ENCODE measurements around the gene LEKR1.

Gene LEKR1

DNA sequence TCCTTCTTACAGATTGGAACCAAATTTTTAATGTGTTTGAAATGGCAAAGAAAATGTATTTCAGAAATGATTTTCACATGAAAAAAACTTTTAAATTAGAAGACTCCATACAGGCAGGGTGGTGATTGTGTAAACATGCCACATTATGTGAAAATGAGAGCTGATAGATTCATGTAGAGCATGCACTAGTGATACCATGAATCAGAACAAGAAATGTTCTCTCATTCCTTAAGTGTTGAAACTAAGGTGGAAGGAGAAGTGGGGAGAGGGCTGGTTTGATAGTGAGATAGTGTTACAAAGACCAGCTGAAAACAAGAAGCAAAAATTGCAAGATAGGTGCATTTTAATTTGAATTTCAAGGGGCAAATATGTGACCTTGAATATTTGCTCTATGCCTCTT is 233.5 kb downstream of the LEKR1 start:
- ChIA-PET POLR2A (ENCODE audit: low non-redundant PET) (no interaction called here), CTCF (no interaction called here)
- H3K27ac ChIP-seq: no peak overlapping the region
- DNase-seq (ENCODE audit: low spot score): no peak
- TF ChIP-seq, protein P1, sequence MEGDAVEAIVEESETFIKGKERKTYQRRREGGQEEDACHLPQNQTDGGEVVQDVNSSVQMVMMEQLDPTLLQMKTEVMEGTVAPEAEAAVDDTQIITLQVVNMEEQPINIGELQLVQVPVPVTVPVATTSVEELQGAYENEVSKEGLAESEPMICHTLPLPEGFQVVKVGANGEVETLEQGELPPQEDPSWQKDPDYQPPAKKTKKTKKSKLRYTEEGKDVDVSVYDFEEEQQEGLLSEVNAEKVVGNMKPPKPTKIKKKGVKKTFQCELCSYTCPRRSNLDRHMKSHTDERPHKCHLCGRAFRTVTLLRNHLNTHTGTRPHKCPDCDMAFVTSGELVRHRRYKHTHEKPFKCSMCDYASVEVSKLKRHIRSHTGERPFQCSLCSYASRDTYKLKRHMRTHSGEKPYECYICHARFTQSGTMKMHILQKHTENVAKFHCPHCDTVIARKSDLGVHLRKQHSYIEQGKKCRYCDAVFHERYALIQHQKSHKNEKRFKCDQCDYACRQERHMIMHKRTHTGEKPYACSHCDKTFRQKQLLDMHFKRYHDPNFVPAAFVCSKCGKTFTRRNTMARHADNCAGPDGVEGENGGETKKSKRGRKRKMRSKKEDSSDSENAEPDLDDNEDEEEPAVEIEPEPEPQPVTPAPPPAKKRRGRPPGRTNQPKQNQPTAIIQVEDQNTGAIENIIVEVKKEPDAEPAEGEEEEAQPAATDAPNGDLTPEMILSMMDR (conservative IDR thresholded peaks at IDR 0.05; ENCODE audit: low read depth): no peak

DNA sequence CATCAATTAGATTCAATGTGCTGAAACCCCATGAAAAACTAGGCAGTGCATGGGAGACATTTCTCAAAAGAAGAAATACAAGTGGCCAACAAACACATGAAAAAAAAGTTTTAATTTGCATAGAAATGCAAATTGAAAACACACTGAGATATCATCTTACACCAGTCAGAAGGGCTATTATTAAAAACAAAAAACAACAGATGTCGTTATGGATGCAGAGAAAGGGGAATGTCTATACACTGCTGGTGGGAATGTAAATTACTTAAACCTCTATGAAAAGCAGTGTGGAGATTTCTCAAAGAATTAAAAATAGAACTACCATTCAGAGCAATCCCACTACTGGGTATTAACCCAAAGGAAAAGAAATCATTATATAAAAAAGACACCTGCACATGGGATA is 235.1 kb downstream of the LEKR1 start:
- no peak overlapping the region for H3K27ac ChIP-seq
- TF ChIP-seq, protein P1 (conservative IDR thresholded peaks at IDR 0.05; ENCODE audit: low read depth): no peak
- ChIA-PET CTCF (no interaction called here), POLR2A (ENCODE audit: low non-redundant PET) (no interaction called here)
- DNase-seq (ENCODE audit: low spot score): no peak

DNA sequence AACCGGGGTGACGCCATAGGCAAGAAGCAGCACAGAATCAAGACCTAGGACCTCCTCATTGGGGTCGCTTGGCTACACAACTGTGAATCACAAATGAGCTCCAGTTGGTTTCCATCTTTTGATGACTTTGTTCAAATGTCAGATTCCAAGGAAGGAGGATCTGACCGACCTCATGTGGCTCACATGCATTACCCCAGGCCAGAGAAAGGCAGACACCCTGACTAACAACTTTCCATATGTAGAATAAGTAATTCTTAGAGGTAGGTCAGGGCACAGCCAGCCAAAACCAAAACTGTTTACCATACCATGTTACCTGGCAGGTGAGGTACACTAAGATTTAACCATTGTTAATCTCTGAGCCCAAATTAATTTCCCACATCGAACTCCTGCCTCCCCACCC is 237.3 kb downstream of the LEKR1 start:
- TF ChIP-seq, protein P1 (conservative IDR thresholded peaks at IDR 0.05; ENCODE audit: low read depth): no peak
- CTCF ChIA-PET: no interaction called here
- no peak for DNase-seq (ENCODE audit: low spot score)
- POLR2A ChIA-PET (ENCODE audit: low non-redundant PET): no interaction called here
- H3K27ac ChIP-seq: no peak overlapping the region

DNA sequence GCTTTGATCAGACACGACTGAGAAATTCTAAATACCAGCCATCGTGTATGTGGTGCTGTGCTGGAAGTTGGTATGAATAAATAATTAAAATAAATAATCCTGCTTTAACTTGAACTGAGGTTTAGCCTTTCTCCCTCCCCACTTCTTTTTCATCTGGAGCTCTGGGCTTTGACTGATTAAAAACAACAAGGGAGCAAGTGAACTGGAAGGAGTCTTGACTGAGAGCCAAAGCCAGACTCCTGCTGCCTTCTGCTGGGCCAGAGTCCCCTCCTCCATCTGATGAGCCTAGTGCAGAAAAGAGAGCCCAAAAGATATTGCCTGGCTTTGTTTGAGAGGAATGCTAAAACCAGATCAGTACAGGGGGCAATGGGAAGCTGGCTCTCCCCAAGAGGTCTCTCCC is 237.8 kb downstream of the LEKR1 start:
- POLR2A ChIA-PET (ENCODE audit: low non-redundant PET): no interaction called here
- DNase-seq (ENCODE audit: low spot score): no peak
- TF ChIP-seq, protein P1 (conservative IDR thresholded peaks at IDR 0.05; ENCODE audit: low read depth): no peak
- CTCF ChIA-PET: interaction anchor here (0.5 kb wide), 1 partner anchor 30 kb away, joined by 10 read pairs; no protein-coding TSS in a partner anchor
- H3K27ac ChIP-seq: no peak overlapping the region

DNA sequence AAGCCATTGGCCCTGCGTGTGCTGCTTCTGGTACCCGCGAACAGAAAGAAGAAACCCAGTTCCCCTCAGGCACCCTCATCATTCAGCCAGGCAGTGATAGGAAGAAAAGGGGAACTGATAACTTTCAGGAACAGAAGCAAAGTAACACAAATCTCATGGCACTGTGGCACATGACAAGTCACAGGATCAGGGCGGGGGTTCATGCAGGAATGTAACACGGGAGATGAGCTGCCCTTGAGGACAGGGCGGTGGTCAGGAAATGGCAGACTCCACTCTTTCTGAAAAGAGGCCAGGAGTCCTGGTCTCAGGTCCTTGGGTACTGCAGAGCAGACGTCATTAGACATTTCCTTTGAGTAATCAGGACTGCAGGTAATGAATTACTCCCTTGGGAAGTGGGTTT is 238.2 kb downstream of the LEKR1 start:
- CTCF ChIA-PET: interaction anchor here (0.5 kb wide), 1 partner anchor 30 kb away, joined by 10 read pairs; no protein-coding TSS in a partner anchor
- POLR2A ChIA-PET (ENCODE audit: low non-redundant PET): no interaction called here
- TF ChIP-seq, protein P1 (conservative IDR thresholded peaks at IDR 0.05; ENCODE audit: low read depth): no peak
- no peak overlapping the region for H3K27ac ChIP-seq
- DNase-seq (ENCODE audit: low spot score): no peak

DNA sequence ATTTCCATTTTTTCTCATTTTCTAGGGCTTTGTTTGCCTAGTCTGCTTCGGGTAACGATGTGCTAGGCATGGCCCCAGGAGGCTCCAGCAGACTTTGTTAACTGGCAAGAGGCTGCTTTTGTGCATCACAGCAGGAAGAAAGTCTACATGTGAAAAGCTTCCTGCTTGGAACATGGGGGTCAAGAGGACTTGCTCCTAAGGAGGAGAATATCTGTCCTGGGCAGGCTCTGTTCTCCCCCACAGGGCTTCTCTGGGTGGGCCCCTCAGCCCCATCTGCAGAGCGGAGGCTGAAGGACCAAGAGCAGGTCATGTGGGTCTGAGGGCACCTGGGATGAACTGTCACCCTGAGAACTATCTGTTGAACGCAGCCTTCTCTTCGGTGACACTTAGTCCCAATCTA is 239.0 kb downstream of the LEKR1 start:
- no peak for DNase-seq (ENCODE audit: low spot score)
- CTCF ChIA-PET: no interaction called here
- H3K27ac ChIP-seq: no peak overlapping the region
- POLR2A ChIA-PET (ENCODE audit: low non-redundant PET): no interaction called here
- TF ChIP-seq, protein P1 (conservative IDR thresholded peaks at IDR 0.05; ENCODE audit: low read depth): no peak

Data from RWPE1 (cell line).